HepG2 (cell line): Measurements from ENCODE around the gene TLL2. TPM values are rescaled to one million over a fixed set of nuclear protein-coding genes. Genes with fewer than 3 reads are reported as not detected.
A peak's percentile ranks its signal among the peaks of the same experiment; 100 is the strongest.

Experiments used
- CEBPG ChIP-seq: IDR thresholded peaks from 2 replicates; pipeline ENCODE4 v1.6.1; 2016
- ELF1 ChIP-seq: sonication (generic); formaldehyde crosslinking; IDR thresholded peaks from 2 replicates; pipeline ENCODE4 v1.4.0; 2020; ENCODE audit warnings: missing genetic modification reagents
- HNF4A ChIP-seq: sonication (generic); formaldehyde crosslinking; IDR thresholded peaks from 2 replicates; pipeline ENCODE4 v1.4.0; 2020; ENCODE audit warnings: missing genetic modification reagents
- NPAS2 ChIP-seq: sonication (generic); formaldehyde crosslinking; IDR thresholded peaks from 2 replicates; pipeline ENCODE4 v1.8.0; 2022; ENCODE audit warnings: mild to moderate bottlenecking, missing genetic modification reagents, borderline replicate concordance
- PCBP1 ChIP-seq: fragments of 200-400 bp; formaldehyde crosslinking; IDR thresholded peaks from 2 replicates; pipeline ENCODE4 v1.6.1; 2017; ENCODE audit warnings: mild to moderate bottlenecking, low read depth, low read length, borderline replicate concordance
- REPIN1 ChIP-seq: sonication (generic); formaldehyde crosslinking; IDR thresholded peaks from 2 replicates; pipeline ENCODE4 v1.8.0; 2022; ENCODE audit warnings: missing genetic modification reagents, low read depth, mild to moderate bottlenecking, borderline replicate concordance
- RXRB ChIP-seq: IDR thresholded peaks from 2 replicates; pipeline ENCODE4 v1.6.1; 2016; ENCODE audit warnings: borderline replicate concordance, missing genetic modification reagents, missing compliant biosample characterization
- SMAD9 ChIP-seq: sonication (generic); formaldehyde crosslinking; IDR thresholded peaks from 2 replicates; pipeline ENCODE4 v1.5.1; 2020; ENCODE audit warnings: mild to moderate bottlenecking, missing genetic modification reagents
- ZEB1 ChIP-seq: IDR thresholded peaks from 2 replicates; pipeline ENCODE4 v1.6.1; 2012; ENCODE audit warnings: mild to moderate bottlenecking, low read depth, inconsistent platforms; ENCODE audit not compliant: insufficient replicate concordance
- ZNF326 ChIP-seq: sonication (generic); formaldehyde crosslinking; IDR thresholded peaks from 2 replicates; pipeline ENCODE4 v1.4.0; 2020; ENCODE audit warnings: missing genetic modification reagents, borderline replicate concordance
- polyA plus RNA-seq, 8 experiments: library from polyadenylated mRNA; depleted of rRNA in 3 of 8; stranded (reverse) in 7 of 8; unstranded in 1 of 8; fragments of >200 nt; fragmentation: Illumina TruSeq in 4 of 8; extraction: Trizol in 4 of 8; gene quantifications; 2 replicates each; pipeline versions ENCODE4 v1.2.1 to v1.2.3, GENCODE V29; 2011 to 2016; ENCODE audit warnings: low read depth in 4 of 8, missing spikeins in 1 of 8, mixed read lengths in 1 of 8; ENCODE audit not compliant: insufficient read depth in 1 of 8
- total RNA-seq, 5 experiments: library from RNA; depleted of rRNA; stranded (reverse); fragments of >200 nt; fragmentation: Illumina TruSeq; extraction: Trizol; gene quantifications; 2 replicates each; pipeline ENCODE4 v1.2.3, GENCODE V29; 2016; ENCODE audit warnings: low read depth in 1 of 5
- TF ChIP-seq, protein P1 (sequence below): IDR thresholded peaks from 2 replicates; pipeline ENCODE4 v1.6.1; 2016; ENCODE audit warnings: missing genetic modification reagents, missing compliant biosample characterization
- TF ChIP-seq, protein P2 (sequence below): IDR thresholded peaks from 2 replicates; pipeline ENCODE4 v1.4.0; 2020; ENCODE audit warnings: mild to moderate bottlenecking, missing genetic modification reagents
- TF ChIP-seq, protein P3 (sequence below): IDR thresholded peaks from 2 replicates; pipeline ENCODE4 v1.6.1; 2016; ENCODE audit warnings: mild to moderate bottlenecking, missing biosample characterization, missing genetic modification reagents
- TF ChIP-seq, protein P4 (sequence below): sonication (generic); formaldehyde crosslinking; IDR thresholded peaks from 2 replicates; pipeline ENCODE4 v1.4.0; 2020; ENCODE audit warnings: missing genetic modification reagents
- TF ChIP-seq, protein P5 (sequence below): sonication (generic); formaldehyde crosslinking; conservative IDR thresholded peaks from 2 replicates; pipeline ENCODE4 v1.4.0; 2020; ENCODE audit warnings: mild to moderate bottlenecking, missing genetic modification reagents, moderate library complexity
- TF ChIP-seq, protein P6 (sequence below): sonication (generic); formaldehyde crosslinking; IDR thresholded peaks from 2 replicates; pipeline ENCODE4 v1.4.0; 2020; ENCODE audit warnings: mild to moderate bottlenecking, missing genetic modification reagents

Gene TLL2
- total and polyA plus RNA-seq, 2 of the 13 experiments (the other 11 are each of a cell fraction or from before 2014, with no cell fraction given) = 0.09 TPM; not detected in 1

DNA sequence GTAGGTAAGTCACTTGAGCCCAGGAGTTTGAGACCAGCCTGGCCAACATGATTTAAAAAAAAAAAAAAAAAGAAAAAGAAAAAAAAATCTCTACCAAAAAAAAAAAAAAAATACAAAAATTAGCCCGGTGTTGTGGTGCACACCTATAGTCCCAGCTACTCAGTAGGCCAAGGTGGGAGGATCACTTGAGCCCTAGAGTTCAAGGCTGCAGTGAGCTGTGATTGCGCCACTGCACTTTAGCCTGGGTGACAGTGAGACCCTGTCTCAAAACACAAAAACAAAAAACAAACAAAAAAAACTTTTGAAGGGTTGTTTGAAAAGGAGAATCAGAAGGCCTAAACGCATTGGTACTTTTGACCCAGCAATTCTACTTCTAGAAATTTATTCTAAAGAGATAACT lies 13.7 kb downstream of the TLL2 start (continued):
- TF ChIP-seq CEBPG (CRISPR knock-in tag) (peak; percentile 73), NPAS2 (CRISPR knock-in tag) (no peak), HNF4A (peak; percentile 51), ZNF326 (CRISPR knock-in tag) (no peak), RXRB (CRISPR knock-in tag) (0 out of 2 replicates have a peak, but pooled peaks have one; percentile 37), ELF1 (CRISPR knock-in tag) (no peak), ZEB1 (no peak), SMAD9 (no peak), REPIN1 (CRISPR knock-in tag) (no peak), PCBP1 (no peak)
- TF ChIP-seq, protein P1, sequence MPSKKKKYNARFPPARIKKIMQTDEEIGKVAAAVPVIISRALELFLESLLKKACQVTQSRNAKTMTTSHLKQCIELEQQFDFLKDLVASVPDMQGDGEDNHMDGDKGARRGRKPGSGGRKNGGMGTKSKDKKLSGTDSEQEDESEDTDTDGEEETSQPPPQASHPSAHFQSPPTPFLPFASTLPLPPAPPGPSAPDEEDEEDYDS (CRISPR knock-in tag) = no peak
- TF ChIP-seq, protein P2, sequence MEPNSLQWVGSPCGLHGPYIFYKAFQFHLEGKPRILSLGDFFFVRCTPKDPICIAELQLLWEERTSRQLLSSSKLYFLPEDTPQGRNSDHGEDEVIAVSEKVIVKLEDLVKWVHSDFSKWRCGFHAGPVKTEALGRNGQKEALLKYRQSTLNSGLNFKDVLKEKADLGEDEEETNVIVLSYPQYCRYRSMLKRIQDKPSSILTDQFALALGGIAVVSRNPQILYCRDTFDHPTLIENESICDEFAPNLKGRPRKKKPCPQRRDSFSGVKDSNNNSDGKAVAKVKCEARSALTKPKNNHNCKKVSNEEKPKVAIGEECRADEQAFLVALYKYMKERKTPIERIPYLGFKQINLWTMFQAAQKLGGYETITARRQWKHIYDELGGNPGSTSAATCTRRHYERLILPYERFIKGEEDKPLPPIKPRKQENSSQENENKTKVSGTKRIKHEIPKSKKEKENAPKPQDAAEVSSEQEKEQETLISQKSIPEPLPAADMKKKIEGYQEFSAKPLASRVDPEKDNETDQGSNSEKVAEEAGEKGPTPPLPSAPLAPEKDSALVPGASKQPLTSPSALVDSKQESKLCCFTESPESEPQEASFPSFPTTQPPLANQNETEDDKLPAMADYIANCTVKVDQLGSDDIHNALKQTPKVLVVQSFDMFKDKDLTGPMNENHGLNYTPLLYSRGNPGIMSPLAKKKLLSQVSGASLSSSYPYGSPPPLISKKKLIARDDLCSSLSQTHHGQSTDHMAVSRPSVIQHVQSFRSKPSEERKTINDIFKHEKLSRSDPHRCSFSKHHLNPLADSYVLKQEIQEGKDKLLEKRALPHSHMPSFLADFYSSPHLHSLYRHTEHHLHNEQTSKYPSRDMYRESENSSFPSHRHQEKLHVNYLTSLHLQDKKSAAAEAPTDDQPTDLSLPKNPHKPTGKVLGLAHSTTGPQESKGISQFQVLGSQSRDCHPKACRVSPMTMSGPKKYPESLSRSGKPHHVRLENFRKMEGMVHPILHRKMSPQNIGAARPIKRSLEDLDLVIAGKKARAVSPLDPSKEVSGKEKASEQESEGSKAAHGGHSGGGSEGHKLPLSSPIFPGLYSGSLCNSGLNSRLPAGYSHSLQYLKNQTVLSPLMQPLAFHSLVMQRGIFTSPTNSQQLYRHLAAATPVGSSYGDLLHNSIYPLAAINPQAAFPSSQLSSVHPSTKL (CRISPR knock-in tag) = peak; percentile 72
- TF ChIP-seq, protein P3, sequence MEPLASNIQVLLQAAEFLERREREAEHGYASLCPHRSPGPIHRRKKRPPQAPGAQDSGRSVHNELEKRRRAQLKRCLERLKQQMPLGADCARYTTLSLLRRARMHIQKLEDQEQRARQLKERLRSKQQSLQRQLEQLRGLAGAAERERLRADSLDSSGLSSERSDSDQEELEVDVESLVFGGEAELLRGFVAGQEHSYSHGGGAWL (CRISPR knock-in tag) = no peak
- TF ChIP-seq, protein P4, sequence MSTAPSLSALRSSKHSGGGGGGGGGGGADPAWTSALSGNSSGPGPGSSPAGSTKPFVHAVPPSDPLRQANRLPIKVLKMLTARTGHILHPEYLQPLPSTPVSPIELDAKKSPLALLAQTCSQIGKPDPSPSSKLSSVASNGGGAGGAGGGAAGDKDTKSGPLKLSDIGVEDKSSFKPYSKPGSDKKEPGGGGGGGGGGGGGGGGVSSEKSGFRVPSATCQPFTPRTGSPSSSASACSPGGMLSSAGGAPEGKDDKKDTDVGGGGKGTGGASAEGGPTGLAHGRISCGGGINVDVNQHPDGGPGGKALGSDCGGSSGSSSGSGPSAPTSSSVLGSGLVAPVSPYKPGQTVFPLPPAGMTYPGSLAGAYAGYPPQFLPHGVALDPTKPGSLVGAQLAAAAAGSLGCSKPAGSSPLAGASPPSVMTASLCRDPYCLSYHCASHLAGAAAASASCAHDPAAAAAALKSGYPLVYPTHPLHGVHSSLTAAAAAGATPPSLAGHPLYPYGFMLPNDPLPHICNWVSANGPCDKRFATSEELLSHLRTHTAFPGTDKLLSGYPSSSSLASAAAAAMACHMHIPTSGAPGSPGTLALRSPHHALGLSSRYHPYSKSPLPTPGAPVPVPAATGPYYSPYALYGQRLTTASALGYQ (CRISPR knock-in tag) = no peak
- TF ChIP-seq, protein P5, sequence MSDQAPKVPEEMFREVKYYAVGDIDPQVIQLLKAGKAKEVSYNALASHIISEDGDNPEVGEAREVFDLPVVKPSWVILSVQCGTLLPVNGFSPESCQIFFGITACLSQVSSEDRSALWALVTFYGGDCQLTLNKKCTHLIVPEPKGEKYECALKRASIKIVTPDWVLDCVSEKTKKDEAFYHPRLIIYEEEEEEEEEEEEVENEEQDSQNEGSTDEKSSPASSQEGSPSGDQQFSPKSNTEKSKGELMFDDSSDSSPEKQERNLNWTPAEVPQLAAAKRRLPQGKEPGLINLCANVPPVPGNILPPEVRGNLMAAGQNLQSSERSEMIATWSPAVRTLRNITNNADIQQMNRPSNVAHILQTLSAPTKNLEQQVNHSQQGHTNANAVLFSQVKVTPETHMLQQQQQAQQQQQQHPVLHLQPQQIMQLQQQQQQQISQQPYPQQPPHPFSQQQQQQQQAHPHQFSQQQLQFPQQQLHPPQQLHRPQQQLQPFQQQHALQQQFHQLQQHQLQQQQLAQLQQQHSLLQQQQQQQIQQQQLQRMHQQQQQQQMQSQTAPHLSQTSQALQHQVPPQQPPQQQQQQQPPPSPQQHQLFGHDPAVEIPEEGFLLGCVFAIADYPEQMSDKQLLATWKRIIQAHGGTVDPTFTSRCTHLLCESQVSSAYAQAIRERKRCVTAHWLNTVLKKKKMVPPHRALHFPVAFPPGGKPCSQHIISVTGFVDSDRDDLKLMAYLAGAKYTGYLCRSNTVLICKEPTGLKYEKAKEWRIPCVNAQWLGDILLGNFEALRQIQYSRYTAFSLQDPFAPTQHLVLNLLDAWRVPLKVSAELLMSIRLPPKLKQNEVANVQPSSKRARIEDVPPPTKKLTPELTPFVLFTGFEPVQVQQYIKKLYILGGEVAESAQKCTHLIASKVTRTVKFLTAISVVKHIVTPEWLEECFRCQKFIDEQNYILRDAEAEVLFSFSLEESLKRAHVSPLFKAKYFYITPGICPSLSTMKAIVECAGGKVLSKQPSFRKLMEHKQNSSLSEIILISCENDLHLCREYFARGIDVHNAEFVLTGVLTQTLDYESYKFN = peak; percentile 63
- TF ChIP-seq, protein P6, sequence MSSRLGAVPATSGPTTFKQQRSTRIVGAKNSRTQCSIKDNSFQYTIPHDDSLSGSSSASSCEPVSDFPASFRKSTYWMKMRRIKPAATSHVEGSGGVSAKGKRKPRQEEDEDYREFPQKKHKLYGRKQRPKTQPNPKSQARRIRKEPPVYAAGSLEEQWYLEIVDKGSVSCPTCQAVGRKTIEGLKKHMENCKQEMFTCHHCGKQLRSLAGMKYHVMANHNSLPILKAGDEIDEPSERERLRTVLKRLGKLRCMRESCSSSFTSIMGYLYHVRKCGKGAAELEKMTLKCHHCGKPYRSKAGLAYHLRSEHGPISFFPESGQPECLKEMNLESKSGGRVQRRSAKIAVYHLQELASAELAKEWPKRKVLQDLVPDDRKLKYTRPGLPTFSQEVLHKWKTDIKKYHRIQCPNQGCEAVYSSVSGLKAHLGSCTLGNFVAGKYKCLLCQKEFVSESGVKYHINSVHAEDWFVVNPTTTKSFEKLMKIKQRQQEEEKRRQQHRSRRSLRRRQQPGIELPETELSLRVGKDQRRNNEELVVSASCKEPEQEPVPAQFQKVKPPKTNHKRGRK (CRISPR knock-in tag) = no peak
